Spleen (tissue), 11 donors: ENCODE measurements around the gene CHD9. TPM values are rescaled to one million over a fixed set of nuclear protein-coding genes. Genes with fewer than 3 reads are reported as not detected.

Experiments
- DNase-seq: peaks from one replicate; pipeline ENCODE4 v3.0.0-alpha.2; 2020
- H3K27ac ChIP-seq, 8 donors: fragments of 200-600 bp; sonication (generic) in 7 of 8; 1 replicate in 4 of 8; 2 replicates in 4 of 8; pipeline versions ENCODE4 v1.5.0 to v1.8.0; 2016 to 2021; ENCODE audit warnings: inconsistent platforms in 4 of 8, mild to moderate bottlenecking in 4 of 8, moderate library complexity in 1 of 8
- H3K27me3 ChIP-seq, 7 donors: fragments of 200-600 bp; sonication (generic) in 6 of 7; replicated peaks in 1 of 7; 1 replicate in 4 of 7; 2 replicates in 3 of 7; pipeline versions ENCODE4 v1.5.0 to v1.8.0; 2016 to 2021; ENCODE audit warnings: inconsistent platforms in 3 of 7, mild to moderate bottlenecking in 1 of 7
- H3K36me3 ChIP-seq, 6 donors: fragments of 200-600 bp; sonication (generic) in 5 of 6; 1 replicate in 4 of 6; 2 replicates in 2 of 6; pipeline versions ENCODE4 v1.5.0 to v1.8.0; 2016 to 2021; ENCODE audit warnings: inconsistent platforms in 2 of 6
- H3K4me1 ChIP-seq, 6 donors: fragments of 200-600 bp; sonication (generic) in 5 of 6; 1 replicate in 3 of 6; 2 replicates in 3 of 6; pipeline versions ENCODE4 v1.5.0 to v1.8.0; 2016 to 2021; ENCODE audit warnings: inconsistent platforms in 3 of 6
- H3K4me3 ChIP-seq, 8 donors: fragments of 200-600 bp; sonication (generic) in 7 of 8; 1 replicate in 4 of 8; 2 replicates in 4 of 8; pipeline versions ENCODE4 v1.5.0 to v1.8.0; 2016 to 2021; ENCODE audit warnings: inconsistent platforms in 4 of 8, mild to moderate bottlenecking in 4 of 8, moderate library complexity in 2 of 8
- H3K9me3 ChIP-seq, 8 donors: fragments of 200-600 bp; sonication (generic) in 7 of 8; 1 replicate in 4 of 8; 2 replicates in 4 of 8; pipeline versions ENCODE4 v1.5.0 to v1.8.0; 2016 to 2021; ENCODE audit warnings: inconsistent platforms in 4 of 8
- CTCF ChIP-seq, 11 experiments: fragments of 200-600 bp in 7 of 11; fragments of 450-650 bp in 4 of 11; sonication (generic) in 4 of 11; IDR thresholded peaks in 8 of 11; conservative IDR thresholded peaks in 3 of 11; 1 replicate in 7 of 11; 2 replicates in 4 of 11; pipeline versions ENCODE4 v1.4.0 to v1.8.0; 2016 to 2021; ENCODE audit warnings: antibody characterized with exemption in 11 of 11, inconsistent platforms in 4 of 11, mild to moderate bottlenecking in 1 of 11
- POLR2A ChIP-seq, 3 donors: fragments of 450-650 bp; IDR thresholded peaks; one replicate each; pipeline ENCODE4 v1.5.1; 2017; ENCODE audit warnings: antibody characterized with exemption in 3 of 3, mild to moderate bottlenecking in 1 of 3
- POLR2AphosphoS5 ChIP-seq, 3 donors: sonication (generic); formaldehyde crosslinking; IDR thresholded peaks; one replicate each; pipeline ENCODE4 v1.5.1; 2017; ENCODE audit warnings: antibody characterized with exemption in 3 of 3
- whole genome bisulfite sequencing, 5 donors: extraction: QIAGEN DNeasy Blood & Tissue Kit in 3 of 5; methylation state at CpG; one replicate each; pipeline versions ENCODE4 v1.1.5 to v1.1.7; 2013 to 2018; 5-methylcytosine and 5-hydroxymethylcytosine counted together
- intact Hi-C: fragments of 100-400 bp; cut with DNase I; formaldehyde crosslinking; loops from one replicate; pipeline ENCODE4 v1.15.0; 2023; ENCODE audit warnings: low total_unique reads
- polyA plus RNA-seq, 3 donors: library from polyadenylated mRNA; stranded (reverse); fragments of 200-250 nt; gene quantifications; one replicate each; pipeline ENCODE4 v1.2.1, GENCODE V29; 2013
- total RNA-seq, 7 donors: library from RNA; depleted of rRNA in 3 of 7; stranded (reverse); fragments of >200 nt in 3 of 7; fragmentation: NEBNext Ultra II Directional in 4 of 7; extraction: Animal tissue kit (Norgen Biotek cat#: 25700) in 4 of 7; gene quantifications; one replicate each; pipeline versions ENCODE4 v1.1.0 to v1.2.1, GENCODE V29; 2016 to 2021
- donor health status: healthy with polysubstance abuse.
- donor health status: DM: no; HTN: no; CAD: no; lungs with moderate emphysema.
- donor health status: DM: no; HTN: no; CAD: no.
- donor health status: Bipolar disorder and iron deficiency.
- donor health status: healthy.
- donor health status: DM: no; HTN: no; CAD: no.
- donor health status: DM: yes; HTN: yes; CAD: no.

The CHD9 gene
- total and polyA plus RNA-seq, 10 donors, result 16.7 to 93.3 (median 76.0) TPM

GRCh38 chr16:53147500-53148065 is 92.8 kb downstream of the CHD9 start:
- Histone ChIP-seq H3K9me3 (peaks cover 3 to 21% (median 12%) of the 10 kb centered on the region in 8 donors), H3K27ac (no peak overlapping the region), H3K4me1 (peaks cover 0 to 12% (median 2%) of the 10 kb centered on the region in 6 donors), H3K27me3 (no peaks in the 10 kb centered on the region), H3K4me3 (no peak overlapping the region), H3K36me3 (peaks cover 0 to 6% (median 0%) of the 10 kb centered on the region in 6 donors)
- TF ChIP-seq POLR2A (IDR thresholded peaks at IDR 0.05), result no peak
- no peak for TF ChIP-seq POLR2AphosphoS5 (IDR thresholded peaks at IDR 0.05)
- TF ChIP-seq CTCF (IDR thresholded peaks at IDR 0.05 in 8 of 11, conservative IDR thresholded peaks at IDR 0.05 in 3 of 11), result no peak
- intact Hi-C loops, result no loop called here
- 89 to 97% (median 96%) methylated on average over 3 of the region's 3 CpGs for WGBS, 5 donors
- no peak for DNase-seq

DNA sequence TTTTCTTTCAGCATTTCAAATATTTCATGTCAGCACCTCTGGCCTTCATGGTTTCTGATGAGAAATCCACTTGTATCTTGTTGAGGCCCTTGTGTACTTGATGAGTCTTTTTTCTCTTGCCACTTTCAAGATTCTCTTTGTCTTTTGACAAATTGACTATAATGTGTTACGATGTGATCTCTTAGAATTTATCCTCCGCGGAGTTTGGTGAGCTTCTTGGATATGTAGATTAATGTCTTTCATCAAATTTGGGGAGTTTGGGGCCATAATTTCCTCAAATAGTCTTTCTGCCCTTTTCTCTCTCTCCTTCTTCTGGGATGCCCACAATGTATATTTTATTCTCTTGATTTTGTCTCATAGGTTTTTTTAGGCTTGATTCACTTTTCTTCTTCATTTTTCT is 96.0 kb downstream of the CHD9 start:
- Histone ChIP-seq H3K27ac (no peak overlapping the region), H3K4me1 (peaks cover 0 to 21% (median 2%) of the 10 kb centered on the region in 6 donors), H3K4me3 (no peak overlapping the region), H3K27me3 (no peaks in the 10 kb centered on the region), H3K36me3 (peaks cover 0 to 9% (median 0%) of the 10 kb centered on the region in 6 donors), H3K9me3 (peaks cover 3 to 21% (median 12%) of the 10 kb centered on the region in 8 donors)
- 96 to 98% (median 97%) methylated on average over 3 of the region's 3 CpGs for WGBS, 5 donors
- TF ChIP-seq CTCF (IDR thresholded peaks at IDR 0.05 in 8 of 11, conservative IDR thresholded peaks at IDR 0.05 in 3 of 11), result no peak
- TF ChIP-seq POLR2AphosphoS5 (IDR thresholded peaks at IDR 0.05), result no peak
- no peak for TF ChIP-seq POLR2A (IDR thresholded peaks at IDR 0.05)
- DNase-seq, result no peak
- intact Hi-C loops, result no loop called here

DNA sequence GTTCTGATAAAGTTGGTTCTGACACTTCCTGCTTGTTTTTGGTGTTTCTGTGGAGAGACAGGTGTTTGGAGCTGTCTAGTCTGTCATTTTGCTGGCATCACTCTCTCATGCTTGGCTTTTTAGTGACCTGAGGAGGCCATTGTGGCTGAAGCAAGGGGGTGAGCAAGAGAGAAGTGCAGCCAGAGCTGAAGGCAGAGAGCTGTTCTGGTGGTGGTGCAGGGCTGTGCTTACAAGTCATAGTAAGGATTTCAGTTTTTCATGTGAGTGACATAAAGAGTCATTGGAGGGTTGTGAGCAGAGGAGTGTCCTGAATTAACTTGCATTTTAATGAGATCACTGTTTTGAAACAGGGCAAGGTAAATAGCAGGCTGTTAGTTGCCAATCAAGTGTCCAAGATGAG is 97.5 kb downstream of the CHD9 start:
- TF ChIP-seq POLR2A (IDR thresholded peaks at IDR 0.05) (no peak), POLR2AphosphoS5 (IDR thresholded peaks at IDR 0.05) (no peak), CTCF (IDR thresholded peaks at IDR 0.05 in 8 of 11, conservative IDR thresholded peaks at IDR 0.05 in 3 of 11) (no peak)
- Histone ChIP-seq H3K4me3 (no peak overlapping the region), H3K27me3 (no peaks in the 10 kb centered on the region), H3K36me3 (peaks cover 0 to 24% (median 12%) of the 10 kb centered on the region in 6 donors), H3K27ac (no peak overlapping the region), H3K4me1 (peaks cover 0 to 21% (median 2%) of the 10 kb centered on the region in 6 donors), H3K9me3 (peaks cover 3 to 21% (median 12%) of the 10 kb centered on the region in 8 donors)
- intact Hi-C loops, result no loop called here
- DNase-seq, result no peak

DNA sequence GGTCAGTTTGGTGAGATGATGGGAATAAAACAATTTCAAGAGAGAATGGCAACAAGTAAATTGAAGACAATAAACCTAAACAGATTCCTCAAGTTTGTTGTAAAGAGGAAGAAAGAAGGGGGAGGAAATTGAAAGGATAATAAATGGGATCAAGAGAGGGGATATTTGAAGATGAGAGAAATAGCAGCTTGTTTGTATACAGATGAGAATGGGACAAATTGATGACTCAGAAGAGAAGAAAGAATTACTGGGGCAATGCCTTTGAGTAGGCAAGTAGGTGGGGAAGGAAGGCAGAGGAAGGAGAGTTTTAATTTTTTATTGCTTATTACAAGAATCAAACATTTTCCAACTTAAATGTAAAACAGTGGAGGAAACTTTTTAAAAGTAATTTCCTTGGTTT is 98.3 kb downstream of the CHD9 start:
- Histone ChIP-seq H3K9me3 (peaks cover 3 to 21% (median 12%) of the 10 kb centered on the region in 8 donors), H3K27ac (no peak overlapping the region), H3K36me3 (peaks cover 0 to 24% (median 13%) of the 10 kb centered on the region in 6 donors), H3K4me1 (peaks cover 0 to 17% (median 2%) of the 10 kb centered on the region in 6 donors), H3K4me3 (no peak overlapping the region), H3K27me3 (no peaks in the 10 kb centered on the region)
- TF ChIP-seq POLR2A (IDR thresholded peaks at IDR 0.05) (no peak), CTCF (IDR thresholded peaks at IDR 0.05 in 8 of 11, conservative IDR thresholded peaks at IDR 0.05 in 3 of 11) (no peak), POLR2AphosphoS5 (IDR thresholded peaks at IDR 0.05) (no peak)
- intact Hi-C loops, result no loop called here
- no peak for DNase-seq
